ENCODE data around the gene NPAS4. TPM values are rescaled to one million over a fixed set of nuclear protein-coding genes. Genes with fewer than 3 reads are reported as not detected.
A peak's percentile ranks its signal among the peaks of the same experiment; 100 is the strongest.

The NPAS4 gene
- total and polyA plus RNA-seq, 9 of the 15 experiments (the other 6 are each of a cell fraction or from before 2014, with no cell fraction given): not detected

- TF ChIP-seq TAF7 (tag; IDR thresholded peaks at IDR 0.05): 0 out of 2 replicates have a peak, but pooled peaks have one; percentile 4
- TF ChIP-seq WHSC1 (IDR thresholded peaks at IDR 0.05; ENCODE audit: low read length): no peak
- TF ChIP-seq YY1 (IDR thresholded peaks at IDR 0.05; ENCODE audit: borderline replicate concordance in 1 of 3, control insufficient read depth in 1 of 3, extremely low read depth in 1 of 3, insufficient read depth in 3 of 3, insufficient read length in 1 of 3, insufficient replicate concordance in 2 of 3, low read depth in 1 of 3, low read length in 2 of 3): peak in 1 of 3 experiments; percentile 44
- TF ChIP-seq ZNF780A (CRISPR knock-in tag; IDR thresholded peaks at IDR 0.05): no peak
- no peak for TF ChIP-seq ELF4 (CRISPR knock-in tag; IDR thresholded peaks at IDR 0.05)
- TF ChIP-seq NFIX (CRISPR knock-in tag; IDR thresholded peaks at IDR 0.05; ENCODE audit: low read depth): no peak
- no peak for TF ChIP-seq SPI1 (IDR thresholded peaks at IDR 0.05; ENCODE audit: borderline replicate concordance, low read depth, low read length)
- TF ChIP-seq RHOXF2B (CRISPR knock-in tag; conservative IDR thresholded peaks at IDR 0.05): no peak
- no peak for TF ChIP-seq ZNF717 (CRISPR knock-in tag; IDR thresholded peaks at IDR 0.05)
- TF ChIP-seq TOE1 (IDR thresholded peaks at IDR 0.05; ENCODE audit: borderline replicate concordance): no peak
- TF ChIP-seq TOE1 (CRISPR knock-in tag; IDR thresholded peaks at IDR 0.05; ENCODE audit: borderline replicate concordance, low read depth): no peak
- TF ChIP-seq MNT (conservative IDR thresholded peaks at IDR 0.05): peak in 1 of 2 experiments; percentile 30; a peak in 1 of 4 replicates
- TF ChIP-seq KLF13 (tag; IDR thresholded peaks at IDR 0.05; ENCODE audit: borderline replicate concordance, low read depth): no peak
- no peak; the same call in 1 of the 2 replicates for TF ChIP-seq HNRNPL (IDR thresholded peaks at IDR 0.05; ENCODE audit: low read depth, low read length)
- no peak for TF ChIP-seq CBFB (CRISPR knock-in tag; IDR thresholded peaks at IDR 0.05)
- TF ChIP-seq ZNF561 (CRISPR knock-in tag; conservative IDR thresholded peaks at IDR 0.05): no peak
- peak in 1 of 2 experiments; percentile 73; a peak in 1 of 4 replicates for TF ChIP-seq UBTF (IDR thresholded peaks at IDR 0.05; ENCODE audit: borderline replicate concordance in 1 of 2, low read depth in 2 of 2, low read length in 2 of 2)
- no peak for TF ChIP-seq EZH2 (IDR thresholded peaks at IDR 0.05; ENCODE audit: borderline replicate concordance, low read depth, low read length)
- TF ChIP-seq CAMTA2 (CRISPR knock-in tag; conservative IDR thresholded peaks at IDR 0.05): no peak
- TF ChIP-seq CTCF (IDR thresholded peaks at IDR 0.05 in 2 of 3, conservative IDR thresholded peaks at IDR 0.05 in 1 of 3; ENCODE audit: insufficient read depth in 2 of 3, low read depth in 1 of 3, low read length in 3 of 3): no peak
Measured at GRCh38 chr11:66371627-66372415, 49.0 kb upstream of the NPAS4 start, which contains the start of gene SLC29A2 (continued).
